ENCODE results near the gene CCIN. TPM values are rescaled to one million over a fixed set of nuclear protein-coding genes. Genes with fewer than 3 reads are reported as not detected.
A peak's percentile ranks its signal among the peaks of the same experiment; 100 is the strongest.

Gene CCIN
- total RNA-seq (10 to 100 TPM; 48.7 to 84.8 TPM), polyA plus RNA-seq (ENCODE audit: insufficient read depth, low read depth, low replicate concordance) (171 TPM)
- long read RNA-seq, donor 1, partial matches to known transcripts, result 0 of 1 reads
- long read RNA-seq, donor 1, other reads (novel, unspliced or antisense), result 0 of 1 reads
- long read RNA-seq, donor 2, result 0 reads

- intact Hi-C loops (cut with DNase I; ENCODE audit: low total_unique reads), result loop anchor here (5.0 to 10.0 kb wide), 2 partner anchors 64 to 153 kb away; no protein-coding TSS in a partner anchor
- Histone ChIP-seq H3K27me3 (no peaks in the 10 kb centered on the region), H3K9me3 (no peaks in the 10 kb centered on the region), H3K27ac (no peak within 1 kb of the TSS), H3K4me1 (no peaks in the 10 kb centered on the region), H3K36me3 (ENCODE audit: low read depth, missing control alignments) (no peaks in the 10 kb centered on the region), H3K4me3 (no peak within 1 kb of the TSS)
- no peak for DNase-seq
- WGBS, 2 donors, result 90 to 93% methylated on average over 4 to 6 of the region's 6 CpGs
- TF ChIP-seq CTCF (IDR thresholded peaks at IDR 0.05) (no peak), POLR2A (IDR thresholded peaks at IDR 0.05) (no peak)
Measured at GRCh38 chr9:36169166-36169565, at the start of gene CCIN. Gene CCIN (plus strand): TSS chr9:36169388. CDS start chr9:36169503, 115 bp downstream.

- intact Hi-C loops (cut with DNase I; ENCODE audit: low total_unique reads), result no loop called here
- Histone ChIP-seq H3K4me3 (no peak overlapping the region), H3K9me3 (no peaks in the 10 kb centered on the region), H3K27ac (no peak overlapping the region), H3K4me1 (no peaks in the 10 kb centered on the region), H3K36me3 (ENCODE audit: low read depth, missing control alignments) (no peaks in the 10 kb centered on the region), H3K27me3 (no peaks in the 10 kb centered on the region)
- WGBS, 2 donors, result 86 to 90% methylated on average over 7 of the region's 7 CpGs
- no peak for DNase-seq
- TF ChIP-seq POLR2A (IDR thresholded peaks at IDR 0.05), result no peak
Measured at GRCh38 chr9:36119476-36119875, 49.7 kb upstream of the CCIN start.

DNA sequence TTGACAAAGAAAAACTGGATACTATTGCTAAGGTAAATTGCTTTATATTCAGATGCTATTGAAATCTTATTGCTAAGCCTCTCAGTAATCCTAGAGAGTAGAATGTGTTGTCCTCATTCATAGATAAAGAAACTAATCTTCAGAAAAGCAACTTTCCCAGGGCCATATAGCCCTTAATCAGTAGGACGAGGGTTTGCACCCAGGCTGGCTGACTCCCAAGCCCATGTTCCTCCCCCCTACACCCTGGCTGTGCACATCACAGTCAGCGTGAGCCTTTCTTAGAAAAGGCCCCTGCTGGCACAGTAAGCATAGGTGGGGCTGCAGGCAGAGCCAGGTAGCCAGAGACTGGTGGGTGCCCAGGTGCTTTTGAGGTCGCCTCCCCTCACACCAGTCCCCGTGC, 48.5 kb upstream of the CCIN start:
- Histone ChIP-seq H3K9me3 (no peaks in the 10 kb centered on the region), H3K27me3 (no peaks in the 10 kb centered on the region), H3K36me3 (ENCODE audit: low read depth, missing control alignments) (no peaks in the 10 kb centered on the region), H3K4me1 (no peaks in the 10 kb centered on the region), H3K27ac (no peak overlapping the region), H3K4me3 (no peak overlapping the region)
- peak; percentile 72 for DNase-seq
- no peak for TF ChIP-seq POLR2A (IDR thresholded peaks at IDR 0.05)
- TF ChIP-seq CTCF (IDR thresholded peaks at IDR 0.05), result no peak
- 75 to 76% methylated on average over 4 of the region's 4 CpGs for WGBS, 2 donors
- intact Hi-C loops (cut with DNase I; ENCODE audit: low total_unique reads), result loop anchor here (5.0 kb wide), 1 partner anchor 297 kb away; no protein-coding TSS in a partner anchor

DNA sequence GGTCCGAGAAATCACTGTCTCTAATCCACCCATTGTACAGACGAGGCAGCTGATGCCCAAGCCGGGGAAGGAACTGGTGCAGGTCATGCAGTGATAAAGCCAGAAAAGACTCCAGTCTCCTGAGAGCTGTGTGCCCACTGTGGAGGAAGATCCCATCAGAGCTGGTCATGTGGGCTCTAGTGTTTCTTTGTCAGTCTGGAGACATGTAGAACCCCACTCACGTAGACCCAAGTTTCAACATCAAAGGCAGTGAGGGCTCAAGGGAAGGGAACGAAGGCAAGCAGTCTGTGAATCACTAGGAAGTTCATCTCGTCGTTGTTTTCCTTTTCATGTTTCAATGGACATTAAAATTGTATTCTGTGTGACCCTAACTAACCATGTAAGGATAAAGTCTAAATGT, 47.2 kb upstream of the CCIN start:
- TF ChIP-seq POLR2A (IDR thresholded peaks at IDR 0.05) (no peak), CTCF (IDR thresholded peaks at IDR 0.05) (no peak)
- Histone ChIP-seq H3K4me3 (no peak overlapping the region), H3K4me1 (peaks cover 3% of the 10 kb centered on the region), H3K27ac (no peak overlapping the region), H3K36me3 (ENCODE audit: low read depth, missing control alignments) (no peaks in the 10 kb centered on the region), H3K9me3 (no peaks in the 10 kb centered on the region), H3K27me3 (no peaks in the 10 kb centered on the region)
- intact Hi-C loops (cut with DNase I; ENCODE audit: low total_unique reads), result loop anchor here (5.0 kb wide), 1 partner anchor 295 kb away; no protein-coding TSS in a partner anchor
- WGBS, 2 donors, result 84 to 90% methylated on average over 7 of the region's 7 CpGs
- no peak for DNase-seq

- TF ChIP-seq POLR2A (IDR thresholded peaks at IDR 0.05) (no peak), CTCF (IDR thresholded peaks at IDR 0.05) (no peak)
- DNase-seq, result no peak
- Histone ChIP-seq H3K27ac (no peak overlapping the region), H3K27me3 (no peaks in the 10 kb centered on the region), H3K4me1 (peaks cover 3% of the 10 kb centered on the region), H3K36me3 (ENCODE audit: low read depth, missing control alignments) (no peaks in the 10 kb centered on the region), H3K9me3 (no peaks in the 10 kb centered on the region), H3K4me3 (no peak overlapping the region)
- 90 to 91% methylated on average over 2 of the region's 2 CpGs for WGBS, 2 donors
- intact Hi-C loops (cut with DNase I; ENCODE audit: low total_unique reads), result loop anchor here (5.0 kb wide), 1 partner anchor 294 kb away; no protein-coding TSS in a partner anchor
Measured at GRCh38 chr9:36123515-36123914, 45.7 kb upstream of the CCIN start.
